Activated CD4-positive, alpha-beta T cell treated with anti-CD3 and anti-CD28 coated beads, Interleukin-2, amount 50 U/mL, for 4 hours (primary cell): ENCODE results near the gene RAB39A.

Experiments used
- DNase-seq, 2 experiments: peaks; one replicate each; pipeline ENCODE4 v3.0.0-alpha.2; 2020

The RAB39A gene

DNA sequence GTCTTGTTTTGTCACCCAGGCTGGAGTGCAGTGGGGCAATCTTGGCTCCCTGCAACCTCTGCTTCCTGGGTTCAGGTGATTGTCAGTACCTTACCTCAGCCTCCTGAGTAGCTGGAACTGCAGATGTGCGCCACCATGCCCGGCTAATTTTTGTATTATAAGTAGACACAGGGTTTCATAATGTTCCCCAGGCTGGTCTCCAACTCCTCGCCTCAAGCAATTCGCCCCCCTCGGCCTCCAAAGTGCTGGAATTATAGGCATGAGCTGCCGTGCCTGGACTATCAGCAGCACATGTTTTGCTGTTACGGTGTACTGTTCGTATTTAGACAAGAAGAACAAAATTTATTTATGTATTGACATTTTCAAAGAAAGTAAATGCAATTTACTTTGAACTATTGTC, 34.8 kb downstream of the RAB39A start:
- no peak for DNase-seq

DNA sequence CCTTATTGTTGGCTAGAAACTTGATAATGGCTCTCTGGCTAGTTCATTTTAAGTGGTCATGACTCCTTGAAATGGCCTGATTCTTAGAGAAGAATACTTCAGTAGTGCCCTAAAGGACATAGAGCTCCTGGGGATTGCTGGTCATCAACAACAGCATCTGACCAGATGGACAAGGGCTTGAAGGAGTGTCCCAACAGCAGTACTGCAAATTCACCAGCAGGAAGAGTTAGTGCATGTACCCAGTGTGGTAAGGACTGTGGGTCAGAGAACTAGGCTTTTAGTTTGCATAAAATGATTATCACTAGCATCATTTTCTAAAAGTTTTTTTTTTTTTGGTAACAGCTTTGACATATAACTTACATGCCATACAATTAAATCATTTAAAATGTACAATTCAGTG, 41.0 kb downstream of the RAB39A start:
- no peak for DNase-seq

DNA sequence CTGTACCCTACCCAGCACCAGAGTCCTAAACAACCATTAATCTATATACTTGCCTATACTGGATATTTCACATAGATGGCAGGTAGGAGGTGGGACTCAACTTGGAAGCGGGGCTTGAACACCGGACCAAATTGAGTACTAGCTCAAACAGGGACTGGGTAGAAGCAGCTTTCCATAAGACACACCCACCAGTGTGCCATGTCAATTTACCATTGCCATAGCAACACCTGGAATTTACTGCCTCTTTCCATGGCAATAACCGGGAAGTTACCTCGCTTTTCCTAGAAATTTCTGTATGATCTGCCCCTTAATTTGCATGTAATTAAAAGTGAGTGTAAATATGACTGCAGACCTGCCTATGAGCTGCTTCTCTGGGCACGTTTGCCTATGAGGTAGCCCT, 41.8 kb downstream of the RAB39A start:
- no peak for DNase-seq

DNA sequence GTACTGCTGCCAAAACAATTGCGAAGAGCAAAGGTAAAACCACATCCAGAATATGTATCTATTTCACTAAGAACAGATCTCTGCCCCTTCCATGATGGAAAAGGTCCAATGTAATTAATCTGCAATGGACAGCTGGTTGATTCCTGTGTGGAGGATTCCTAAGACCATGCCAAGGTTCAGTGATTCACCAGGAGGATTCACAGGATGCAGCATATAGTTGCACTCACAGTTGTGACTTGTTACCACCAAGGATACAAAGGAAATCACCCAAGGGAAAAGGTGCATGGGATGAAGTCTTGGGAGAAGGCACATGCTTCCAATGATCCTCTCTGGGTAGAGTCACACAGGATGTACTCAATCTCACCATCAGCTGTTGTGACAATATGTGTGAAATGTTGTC, 45.4 kb downstream of the RAB39A start:
- no peak for DNase-seq

DNA sequence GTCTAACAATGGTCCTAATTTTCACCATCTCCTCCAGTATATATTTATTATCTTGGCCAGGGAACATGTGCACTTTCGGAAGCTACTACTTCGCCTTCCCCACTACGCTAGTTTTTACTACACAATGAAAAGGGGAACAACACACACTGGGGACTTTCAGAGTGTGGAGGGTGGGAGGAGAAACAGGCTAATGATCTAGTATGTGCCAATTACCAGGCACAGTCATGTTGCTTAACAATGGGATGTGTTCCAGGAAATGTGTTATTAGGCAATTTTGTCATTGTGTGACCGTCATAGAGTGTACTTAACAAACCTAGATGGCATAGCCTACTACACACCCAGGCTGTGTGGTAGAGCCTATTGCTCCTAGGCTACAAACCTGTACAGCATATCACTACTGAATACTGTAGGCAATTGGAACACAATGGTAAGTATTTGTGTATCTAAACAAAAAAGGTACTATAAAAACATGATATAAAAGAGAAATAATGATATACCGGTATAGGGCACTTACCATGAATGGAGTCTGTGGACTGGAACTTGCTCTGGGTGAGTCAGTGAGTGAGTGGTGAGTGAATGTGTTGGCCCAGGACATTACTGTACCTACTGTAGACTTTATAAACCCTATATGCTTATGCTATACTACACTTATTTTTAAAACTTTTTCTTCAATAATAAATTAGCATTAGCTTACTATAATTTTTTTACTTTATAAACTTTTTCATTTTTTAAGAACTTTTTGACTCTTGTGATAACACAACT, 60.3 kb downstream of the RAB39A start:
- DNase-seq: no peak

DNA sequence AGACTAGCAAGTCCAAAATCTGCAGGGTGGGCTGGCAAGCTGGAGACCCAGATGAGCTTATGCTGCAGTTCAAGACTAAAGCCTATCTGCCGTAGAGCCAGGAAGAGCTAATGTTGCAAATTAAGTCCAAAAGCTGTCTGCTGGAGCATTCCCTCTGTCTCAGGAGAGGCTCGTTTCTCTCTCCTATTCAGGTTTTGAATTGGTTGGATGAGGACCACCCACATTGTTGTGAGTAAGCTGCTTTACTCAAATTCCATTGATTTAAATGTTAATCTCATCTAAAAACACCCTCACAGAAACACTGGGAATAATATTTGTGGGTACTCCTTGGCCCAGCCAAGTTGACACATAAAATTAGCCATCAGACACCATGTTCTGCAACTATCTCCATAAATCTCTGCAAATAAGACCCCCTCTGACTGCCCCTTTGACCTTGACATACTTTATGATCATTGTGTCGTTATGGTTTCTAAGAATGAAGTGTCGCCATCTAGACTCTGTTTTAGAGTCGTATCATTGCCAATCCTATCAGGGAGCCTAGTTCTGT, 63.7 kb downstream of the RAB39A start:
- DNase-seq: no peak

DNA sequence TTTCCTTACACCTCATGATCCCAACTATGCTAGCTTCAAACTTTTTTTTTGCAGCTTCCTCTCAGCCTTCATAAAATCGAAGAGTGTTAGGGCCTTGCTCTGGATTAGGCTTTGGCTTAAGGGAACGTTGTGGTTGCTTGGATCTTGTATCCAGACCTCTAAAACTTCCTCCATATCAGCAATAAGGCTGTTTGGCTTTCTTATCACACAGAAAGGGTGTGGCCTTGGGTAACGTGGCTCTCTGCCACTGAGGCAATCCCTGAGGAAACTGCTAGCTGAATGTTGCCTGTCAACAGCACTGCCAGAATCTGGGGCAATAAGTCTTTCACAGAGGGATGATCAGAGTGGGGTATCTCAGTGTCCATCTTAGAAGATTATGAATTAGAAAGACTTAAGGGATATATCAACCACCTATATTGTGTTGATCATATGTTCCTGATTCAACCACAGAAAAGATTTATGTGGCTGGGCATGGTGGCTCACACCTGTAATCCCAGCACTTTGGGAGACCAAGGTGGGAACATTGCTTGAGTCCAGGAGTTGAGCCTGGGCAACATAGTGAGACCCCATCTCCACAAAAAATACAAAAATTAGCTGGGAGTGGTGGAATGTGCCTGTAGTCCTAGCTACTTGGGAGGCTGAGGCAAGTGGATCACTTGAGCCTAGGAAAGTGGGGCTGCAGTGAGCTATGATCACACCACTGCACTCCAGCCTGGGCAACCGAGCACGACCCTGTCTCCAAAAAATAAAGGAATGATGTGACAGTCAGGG, 67.9 kb downstream of the RAB39A start:
- DNase-seq: no peak

DNA sequence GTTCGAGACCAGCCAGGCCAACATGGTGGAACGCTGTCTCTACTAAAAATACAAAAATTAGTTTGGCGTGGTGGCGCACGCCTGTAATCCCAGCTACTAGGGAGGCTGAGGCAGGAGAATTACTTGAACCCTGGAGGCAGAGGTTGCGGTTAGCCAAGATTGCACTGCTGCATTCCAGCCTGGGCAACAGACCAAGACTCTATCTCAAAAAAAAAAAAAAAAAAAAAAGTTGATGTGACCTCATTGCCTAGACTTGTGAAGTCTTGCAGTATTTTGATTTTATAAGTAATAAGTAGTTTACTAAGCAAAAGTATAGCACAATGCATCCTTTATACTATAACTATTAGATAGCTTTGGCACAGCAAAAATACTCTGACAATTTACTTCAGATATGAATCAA, 70.5 kb downstream of the RAB39A start:
- DNase-seq: no peak

DNA sequence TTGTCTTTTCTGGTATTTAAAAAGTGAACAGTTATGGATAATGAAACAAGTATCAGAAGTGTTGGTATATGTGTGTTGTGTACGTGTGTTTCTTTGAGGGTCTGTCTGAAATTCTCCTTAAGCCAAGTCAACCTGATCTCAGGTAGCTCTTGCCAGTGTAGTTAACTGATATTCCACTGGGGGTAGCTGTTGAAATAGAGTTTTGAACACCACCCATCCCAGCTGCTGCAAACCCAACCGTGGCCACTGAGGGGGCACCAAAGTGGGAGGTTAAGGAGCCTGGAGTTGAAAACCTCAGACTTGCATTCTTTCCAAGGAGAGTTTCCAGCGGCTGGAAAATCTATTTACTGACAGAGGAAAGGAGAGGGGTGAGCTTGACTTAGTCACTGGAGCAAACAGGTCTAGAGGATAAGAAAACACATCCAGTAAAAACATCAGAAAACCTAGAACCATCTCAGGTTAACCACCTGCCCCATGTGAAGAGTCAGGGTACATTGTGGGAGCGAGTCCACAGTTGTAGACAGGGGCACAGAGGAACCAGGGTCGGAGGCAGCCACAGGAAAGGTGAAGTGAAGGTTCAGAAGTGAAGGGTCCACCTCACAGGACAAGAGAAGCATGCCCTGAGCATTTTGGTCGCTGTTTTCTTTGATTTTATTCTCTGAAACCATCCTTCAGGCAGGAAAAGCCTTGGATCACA, 71.7 kb downstream of the RAB39A start:
- no peak for DNase-seq

DNA sequence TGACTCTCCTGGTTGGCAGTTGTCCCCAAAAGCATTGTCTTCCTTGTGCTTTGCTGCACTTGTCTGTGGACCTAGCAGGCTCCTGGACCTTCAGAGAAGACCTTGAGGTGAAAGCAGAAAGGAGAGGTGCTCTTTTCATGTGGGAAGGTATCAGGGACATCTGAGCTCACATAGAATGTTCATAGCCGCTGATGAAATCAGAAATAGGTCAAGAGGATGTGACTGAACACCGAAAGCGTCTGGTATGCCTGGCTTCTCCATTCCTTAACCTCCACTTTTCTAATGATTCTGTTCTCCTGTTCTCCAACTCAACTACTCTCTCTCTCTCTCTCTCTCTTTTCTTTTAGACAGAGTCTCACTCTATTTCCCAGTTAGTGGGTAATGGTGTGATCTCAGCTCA, 74.2 kb downstream of the RAB39A start:
- DNase-seq: no peak

DNA sequence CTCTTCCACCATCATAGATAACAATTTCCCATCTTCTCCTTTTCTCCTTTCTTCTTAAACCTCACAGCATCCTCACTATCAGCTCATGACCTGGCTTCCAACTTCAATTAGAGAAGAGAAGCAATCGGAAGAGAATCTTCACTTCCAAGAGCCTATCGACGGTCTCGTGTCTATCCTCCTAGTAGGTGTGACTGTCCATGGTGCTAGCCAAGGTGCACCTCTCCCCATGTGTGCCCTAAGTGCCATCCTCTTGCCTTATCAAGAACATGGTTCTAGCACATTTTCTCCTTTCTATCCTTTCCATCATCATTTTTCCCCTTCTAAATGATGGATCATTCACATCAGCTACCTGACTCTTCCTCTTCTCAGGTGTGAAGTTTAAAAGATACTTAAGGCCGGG, 75.4 kb downstream of the RAB39A start:
- no peak for DNase-seq

DNA sequence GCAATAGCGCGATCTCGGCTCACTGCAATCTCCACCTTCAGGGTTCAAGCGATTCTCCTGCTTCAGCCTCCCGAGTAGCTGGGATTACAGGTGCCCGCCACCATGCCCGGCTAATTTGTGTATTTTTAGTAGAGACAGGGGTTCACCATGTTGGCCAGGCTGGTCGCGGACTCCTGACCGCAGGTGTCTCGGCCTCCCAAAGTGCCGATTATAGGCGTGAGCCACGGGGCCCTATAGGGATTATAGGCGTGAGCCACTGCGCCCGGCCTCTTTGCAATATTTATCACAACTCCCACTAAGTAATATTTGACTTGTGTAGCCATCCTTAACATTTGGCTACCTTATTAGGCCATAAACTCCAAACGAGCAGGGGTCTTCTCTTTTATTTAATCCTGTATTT, 79.6 kb downstream of the RAB39A start:
- DNase-seq: no peak

DNA sequence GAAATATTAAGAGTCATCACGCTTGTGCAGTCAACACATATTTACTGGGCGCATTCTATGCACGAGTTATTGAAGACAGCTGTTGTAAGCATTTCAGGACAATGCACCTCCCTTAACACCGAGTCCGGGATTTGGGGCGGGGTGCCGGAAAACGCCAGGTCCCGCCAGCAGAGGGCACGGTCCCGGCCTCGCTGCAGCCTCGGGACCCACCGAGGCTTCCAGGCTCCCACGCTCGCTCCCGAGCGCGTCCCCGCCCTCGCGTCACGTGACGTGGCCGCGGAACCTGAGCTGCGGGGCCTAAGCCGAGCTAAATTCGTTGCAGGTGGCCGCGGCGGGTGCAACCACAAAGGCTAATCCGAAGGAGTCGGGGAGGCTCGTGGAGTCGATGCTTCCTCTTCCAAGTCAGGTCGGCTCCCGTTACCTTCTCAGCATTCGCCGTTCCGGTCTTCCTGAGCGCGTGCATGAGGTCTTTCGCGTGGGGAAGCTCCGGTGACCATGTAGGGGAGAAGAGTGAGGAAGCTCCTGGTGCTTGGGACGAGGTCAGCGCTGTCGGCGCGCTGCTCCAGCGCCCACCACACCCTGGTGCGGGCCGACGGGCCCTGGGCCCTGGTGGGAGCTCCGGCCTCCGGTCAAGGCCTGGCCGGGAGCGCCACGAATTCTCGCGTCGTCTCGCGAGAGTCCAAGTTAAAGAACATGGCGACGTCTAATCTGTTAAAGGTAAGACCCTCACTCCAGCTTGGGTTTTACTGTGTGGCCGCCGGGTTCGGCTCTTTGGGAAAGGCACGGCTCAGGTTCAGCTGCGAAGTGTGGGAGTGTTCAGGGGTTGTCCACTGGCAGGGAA, 80.6 kb downstream of the RAB39A start, which contains the start of gene CUL5:
Gene CUL5 (plus strand): TSS at position 243 of the 841 bp plus-strand sequence. CDS start 451 bp downstream, at position 694.
- DNase-seq: peak; percentile 85 to 86

DNA sequence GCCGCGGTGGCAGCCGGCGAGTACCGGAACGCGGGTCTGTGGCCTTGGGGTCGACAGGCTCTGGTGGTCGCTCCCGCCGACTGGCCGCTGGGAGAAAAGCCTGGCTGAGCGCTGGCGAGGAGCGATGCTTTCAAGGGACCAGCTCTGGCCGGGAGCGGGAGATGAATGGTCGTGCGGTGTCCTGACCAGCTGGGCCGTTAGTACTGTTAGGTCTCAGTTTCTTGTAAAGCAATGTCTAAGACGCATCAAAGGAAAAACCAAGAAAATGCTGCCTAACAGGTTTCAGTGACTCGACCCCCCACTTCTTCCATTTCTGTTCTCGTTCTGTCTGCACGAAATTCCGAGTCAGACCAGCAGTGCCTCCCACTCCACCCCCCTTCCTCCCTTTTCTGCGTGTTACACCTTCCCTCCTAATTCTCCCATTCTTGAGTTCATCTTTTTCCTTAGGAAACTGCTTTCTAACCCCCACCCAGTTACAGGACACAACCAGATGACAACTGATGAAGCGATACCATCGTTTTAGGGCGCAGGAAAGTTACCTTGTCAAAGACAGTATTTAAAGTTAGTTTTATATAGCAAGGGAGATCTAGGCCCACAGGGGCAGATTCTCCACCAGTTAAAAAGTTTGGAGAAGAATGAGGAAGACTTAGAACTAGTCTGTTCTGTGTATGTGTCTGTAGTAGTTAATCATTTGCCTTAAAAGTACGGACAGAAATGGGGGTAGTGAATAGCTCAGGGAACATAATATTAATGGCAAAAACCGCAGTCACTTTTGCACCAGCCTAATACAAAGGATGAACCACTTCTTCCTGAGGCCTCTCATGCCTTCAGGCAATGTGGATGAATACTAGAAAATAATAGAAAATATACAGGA, 81.5 kb downstream of the RAB39A start:
- DNase-seq: no peak

DNA sequence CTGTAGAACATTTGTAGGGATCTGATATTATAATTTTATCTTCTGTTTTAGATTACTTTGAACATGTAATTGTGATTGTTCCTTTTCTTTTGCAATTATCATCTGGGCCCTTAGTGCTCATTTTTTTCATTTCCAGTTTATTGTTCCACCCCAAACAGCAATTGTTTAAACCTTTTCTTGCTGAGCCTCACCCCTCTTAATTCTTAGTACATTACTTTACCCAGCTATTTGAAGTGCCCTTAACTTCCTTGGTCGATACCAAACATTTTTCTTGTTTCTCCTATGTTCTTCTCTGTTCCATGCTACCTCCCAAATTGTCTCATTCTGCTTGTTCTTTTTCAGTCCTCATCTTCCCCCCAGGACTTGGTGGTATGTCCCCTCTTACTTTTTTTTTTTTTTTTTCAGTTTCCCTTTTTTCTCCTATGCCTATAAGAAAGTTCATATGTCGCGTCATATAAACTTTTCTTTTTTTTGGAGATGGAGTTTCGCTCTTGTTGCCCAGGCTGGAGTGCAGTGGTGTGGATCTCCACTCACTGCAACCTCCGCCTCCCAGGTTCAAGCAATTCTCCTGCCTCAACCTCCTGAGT, 84.0 kb downstream of the RAB39A start:
- DNase-seq: no peak
